Measurements from ENCODE around the gene LIME1. TPM values are rescaled to one million over a fixed set of nuclear protein-coding genes. Genes with fewer than 3 reads are reported as not detected.

Gene LIME1
- total RNA-seq, 1 donor from 2014 or later, result 8.7 TPM

DNA sequence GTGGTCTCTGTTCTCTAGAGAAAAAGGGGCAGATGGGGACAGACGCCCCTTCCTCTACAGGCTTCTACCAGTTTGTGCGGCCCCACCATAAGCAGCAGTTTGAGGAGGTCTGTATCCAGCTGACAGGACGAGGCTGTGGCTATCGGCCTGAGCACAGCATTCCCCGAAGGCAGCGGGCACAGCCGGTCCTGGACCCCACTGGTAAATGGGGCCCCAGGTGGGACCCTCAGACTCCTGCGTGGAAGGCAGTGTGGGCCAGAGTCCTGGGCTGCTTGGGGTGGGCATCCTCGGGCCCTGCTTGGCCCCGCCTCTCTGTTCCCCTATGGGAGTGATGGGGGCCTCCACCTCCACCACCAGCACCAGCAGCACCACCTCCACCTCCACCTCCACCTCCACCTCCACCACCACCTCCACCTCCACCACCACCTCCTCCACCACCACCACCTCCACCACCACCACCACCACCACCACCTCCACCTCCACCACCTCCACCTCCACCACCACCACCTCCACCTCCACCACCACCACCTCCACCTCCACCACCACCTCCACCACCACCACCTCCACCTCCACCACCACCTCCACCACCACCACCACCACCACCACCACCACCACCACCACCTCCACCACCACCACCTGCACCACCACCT, 43.3 kb upstream of the LIME1 start:
- Histone ChIP-seq H3K27ac (peak overlapping the region; percentile 34), H3K4me3 (no peak overlapping the region), H3K4me1 (peaks cover 48% of the 10 kb centered on the region), H3K36me3 (peaks cover 14% of the 10 kb centered on the region), H3K9me3 (no peaks in the 10 kb centered on the region), H3K27me3 (ENCODE audit: low read depth) (no peaks in the 10 kb centered on the region)
- no peak for ATAC-seq
- intact Hi-C loops (cut with DNase I), result no loop called here
- DNase-seq, result no peak
- TF ChIP-seq, protein P1, sequence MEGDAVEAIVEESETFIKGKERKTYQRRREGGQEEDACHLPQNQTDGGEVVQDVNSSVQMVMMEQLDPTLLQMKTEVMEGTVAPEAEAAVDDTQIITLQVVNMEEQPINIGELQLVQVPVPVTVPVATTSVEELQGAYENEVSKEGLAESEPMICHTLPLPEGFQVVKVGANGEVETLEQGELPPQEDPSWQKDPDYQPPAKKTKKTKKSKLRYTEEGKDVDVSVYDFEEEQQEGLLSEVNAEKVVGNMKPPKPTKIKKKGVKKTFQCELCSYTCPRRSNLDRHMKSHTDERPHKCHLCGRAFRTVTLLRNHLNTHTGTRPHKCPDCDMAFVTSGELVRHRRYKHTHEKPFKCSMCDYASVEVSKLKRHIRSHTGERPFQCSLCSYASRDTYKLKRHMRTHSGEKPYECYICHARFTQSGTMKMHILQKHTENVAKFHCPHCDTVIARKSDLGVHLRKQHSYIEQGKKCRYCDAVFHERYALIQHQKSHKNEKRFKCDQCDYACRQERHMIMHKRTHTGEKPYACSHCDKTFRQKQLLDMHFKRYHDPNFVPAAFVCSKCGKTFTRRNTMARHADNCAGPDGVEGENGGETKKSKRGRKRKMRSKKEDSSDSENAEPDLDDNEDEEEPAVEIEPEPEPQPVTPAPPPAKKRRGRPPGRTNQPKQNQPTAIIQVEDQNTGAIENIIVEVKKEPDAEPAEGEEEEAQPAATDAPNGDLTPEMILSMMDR (IDR thresholded peaks at IDR 0.05), result no peak

DNA sequence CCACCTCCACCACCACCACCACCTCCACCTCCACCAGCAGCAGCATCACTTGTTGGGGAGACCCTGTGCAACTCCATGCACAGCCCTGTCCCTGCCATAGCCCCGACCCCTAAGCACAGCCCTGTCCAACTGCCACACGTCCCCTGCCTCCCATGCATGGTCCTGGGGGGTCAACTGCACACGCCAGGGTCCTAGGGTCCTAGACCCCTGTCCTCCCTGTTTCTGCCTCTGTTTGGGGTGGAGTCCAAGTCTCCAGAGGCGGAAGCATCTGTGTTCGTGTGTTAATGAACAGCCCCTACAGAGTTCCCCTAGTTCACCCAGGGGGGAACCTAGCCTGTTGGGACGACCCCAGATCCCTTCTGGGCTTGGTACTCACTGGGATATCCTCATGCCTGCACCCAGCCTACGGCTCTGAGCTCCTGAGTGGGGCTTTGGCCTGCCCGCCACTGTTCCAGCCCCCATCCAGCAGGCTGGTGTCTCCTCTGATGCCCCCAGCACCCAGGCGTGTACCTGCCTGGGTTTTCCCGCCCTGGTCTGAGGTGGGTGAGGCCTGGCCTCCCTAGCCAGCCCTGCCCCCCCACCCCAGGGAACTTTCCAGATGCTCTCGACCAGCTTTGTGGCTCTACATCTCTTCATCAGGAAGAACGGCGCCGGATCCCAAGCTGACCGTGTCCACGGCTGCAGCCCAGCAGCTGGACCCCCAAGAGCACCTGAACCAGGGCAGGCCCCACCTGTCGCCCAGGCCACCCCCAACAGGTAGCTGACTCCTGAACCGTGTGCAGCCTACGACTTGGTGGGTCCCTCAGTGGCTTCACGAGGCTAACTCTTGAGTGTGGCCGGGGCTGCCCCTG, 42.5 kb upstream of the LIME1 start:
- no peak for ATAC-seq
- no peak for DNase-seq
- peaks cover 48% of the 10 kb centered on the region for H3K4me1 ChIP-seq
- H3K27me3 ChIP-seq (ENCODE audit: low read depth), result no peaks in the 10 kb centered on the region
- no peaks in the 10 kb centered on the region for H3K9me3 ChIP-seq
- H3K36me3 ChIP-seq, result peaks cover 17% of the 10 kb centered on the region
- intact Hi-C loops (cut with DNase I), result no loop called here
- TF ChIP-seq, protein P1 (IDR thresholded peaks at IDR 0.05), result no peak
- H3K4me3 ChIP-seq, result no peak overlapping the region
- no peak overlapping the region for H3K27ac ChIP-seq

DNA sequence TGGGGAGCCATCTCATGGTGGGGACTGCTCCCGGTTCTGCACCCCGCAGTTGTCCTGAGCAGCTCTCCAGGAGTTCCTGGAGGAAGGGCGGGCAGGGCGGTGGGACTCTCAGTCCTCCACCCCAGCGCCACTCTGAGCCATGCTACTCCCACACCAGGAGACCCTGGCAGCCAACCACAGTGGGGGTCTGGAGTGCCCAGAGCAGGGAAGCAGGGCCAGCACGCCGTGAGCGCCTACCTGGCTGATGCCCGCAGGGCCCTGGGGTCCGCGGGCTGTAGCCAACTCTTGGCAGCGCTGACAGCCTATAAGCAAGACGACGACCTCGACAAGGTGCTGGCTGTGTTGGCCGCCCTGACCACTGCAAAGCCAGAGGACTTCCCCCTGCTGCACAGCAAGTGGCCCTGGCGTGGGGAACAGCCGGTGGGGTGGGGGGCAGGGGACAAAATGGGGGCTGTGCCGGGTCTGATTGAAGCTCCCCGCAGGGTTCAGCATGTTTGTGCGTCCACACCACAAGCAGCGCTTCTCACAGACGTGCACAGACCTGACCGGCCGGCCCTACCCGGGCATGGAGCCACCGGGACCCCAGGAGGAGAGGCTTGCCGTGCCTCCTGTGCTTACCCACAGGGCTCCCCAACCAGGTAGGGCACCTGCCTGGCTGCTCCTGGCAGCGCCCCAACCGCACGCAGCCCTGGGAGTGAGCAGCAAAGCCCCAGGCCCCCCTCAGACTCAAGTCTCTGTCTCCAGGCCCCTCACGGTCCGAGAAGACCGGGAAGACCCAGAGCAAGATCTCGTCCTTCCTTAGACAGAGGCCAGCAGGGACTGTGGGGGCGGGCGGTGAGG, 41.7 kb upstream of the LIME1 start:
- Histone ChIP-seq H3K27ac (no peak overlapping the region), H3K36me3 (peaks cover 22% of the 10 kb centered on the region), H3K9me3 (no peaks in the 10 kb centered on the region), H3K4me3 (no peak overlapping the region), H3K27me3 (ENCODE audit: low read depth) (no peaks in the 10 kb centered on the region), H3K4me1 (peaks cover 53% of the 10 kb centered on the region)
- DNase-seq (no peak), ATAC-seq (no peak)
- intact Hi-C loops (cut with DNase I), result no loop called here
- TF ChIP-seq, protein P1 (IDR thresholded peaks at IDR 0.05), result no peak

DNA sequence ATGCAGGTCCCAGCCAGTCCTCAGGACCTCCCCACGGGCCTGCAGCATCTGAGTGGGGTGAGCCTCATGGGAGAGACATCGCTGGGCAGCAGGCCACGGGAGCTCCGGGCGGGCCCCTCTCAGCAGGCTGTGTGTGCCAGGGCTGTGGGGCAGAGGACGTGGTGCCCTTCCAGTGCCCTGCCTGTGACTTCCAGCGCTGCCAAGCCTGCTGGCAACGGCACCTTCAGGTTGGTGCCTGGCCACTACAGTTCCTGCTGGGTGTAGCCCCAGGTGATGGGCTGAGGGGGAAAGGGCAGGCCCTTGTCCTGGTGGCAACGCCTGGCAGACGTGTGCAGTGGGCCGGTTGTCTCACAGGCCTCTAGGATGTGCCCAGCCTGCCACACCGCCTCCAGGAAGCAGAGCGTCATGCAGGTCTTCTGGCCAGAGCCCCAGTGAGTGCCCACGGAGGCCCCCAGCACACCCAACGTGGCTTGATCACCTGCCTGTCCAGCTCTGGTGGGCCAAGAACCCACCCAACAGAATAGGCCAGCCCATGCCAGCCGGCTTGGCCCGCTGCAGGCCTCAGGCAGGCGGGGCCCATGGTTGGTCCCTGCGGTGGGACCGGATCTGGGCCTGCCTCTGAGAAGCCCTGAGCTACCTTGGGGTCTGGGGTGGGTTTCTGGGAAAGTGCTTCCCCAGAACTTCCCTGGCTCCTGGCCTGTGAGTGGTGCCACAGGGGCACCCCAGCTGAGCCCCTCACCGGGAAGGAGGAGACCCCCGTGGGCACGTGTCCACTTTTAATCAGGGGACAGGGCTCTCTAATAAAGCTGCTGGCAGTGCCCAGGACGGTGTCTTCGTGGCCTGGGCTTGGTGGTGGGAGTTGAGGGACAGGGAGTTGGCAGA, 40.8 kb upstream of the LIME1 start:
- no peaks in the 10 kb centered on the region for H3K9me3 ChIP-seq
- H3K4me3 ChIP-seq, result no peak overlapping the region
- TF ChIP-seq, protein P1 (IDR thresholded peaks at IDR 0.05), result no peak
- ATAC-seq (no peak), DNase-seq (no peak)
- H3K27me3 ChIP-seq (ENCODE audit: low read depth), result no peaks in the 10 kb centered on the region
- peaks cover 29% of the 10 kb centered on the region for H3K36me3 ChIP-seq
- intact Hi-C loops (cut with DNase I), result no loop called here
- H3K4me1 ChIP-seq, result peaks cover 56% of the 10 kb centered on the region
- H3K27ac ChIP-seq, result no peak overlapping the region

DNA sequence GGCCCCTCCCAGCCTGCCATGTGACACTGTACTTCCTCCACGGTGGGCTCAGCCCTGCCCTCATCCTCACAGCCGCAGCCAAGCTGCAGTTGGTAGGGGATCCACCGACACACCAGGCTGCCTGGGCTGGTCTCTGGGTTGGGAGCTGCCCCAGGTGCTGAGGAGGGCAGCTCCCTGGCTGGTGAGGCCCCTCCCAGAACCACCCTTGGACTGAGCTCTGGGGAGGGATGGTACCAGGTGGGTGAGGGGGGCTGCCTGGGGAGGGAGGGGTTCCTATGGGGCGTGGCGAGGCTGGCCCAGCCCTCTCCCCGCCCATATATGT, 40.2 kb upstream of the LIME1 start:
- no peaks in the 10 kb centered on the region for H3K27me3 ChIP-seq (ENCODE audit: low read depth)
- peaks cover 56% of the 10 kb centered on the region for H3K4me1 ChIP-seq
- intact Hi-C loops (cut with DNase I), result no loop called here
- H3K36me3 ChIP-seq, result peaks cover 29% of the 10 kb centered on the region
- H3K4me3 ChIP-seq, result peak overlapping the region; percentile 40
- no peak overlapping the region for H3K27ac ChIP-seq
- TF ChIP-seq, protein P1 (IDR thresholded peaks at IDR 0.05), result no peak
- no peaks in the 10 kb centered on the region for H3K9me3 ChIP-seq
- peak; percentile 0 to 18 for ATAC-seq
- DNase-seq, result peak; percentile 45

All from lower lobe of right lung (tissue), 2 donors.